NCI-H2227 treated with DMSO at 0.1 percent for 48 hours (cell line): ENCODE data around the gene PPTC7.
"Not testable (repeated sequence)": the region's sequence is repeated elsewhere in the genome, so short reads cannot be mapped to it uniquely, and the experiment has no call there.

Source experiments
- DNase-seq: peaks from one replicate; lab custom pipeline; 2025; lab: John Stamatoyannopoulos, UW

Gene PPTC7

GRCh38 chr12:110536834-110537604 is 46.1 kb downstream of the PPTC7 start:
- no peak for DNase-seq

- no peak for DNase-seq
Measured at GRCh38 chr12:110534811-110535210, 48.3 kb downstream of the PPTC7 start.

- DNase-seq: no peak
Measured at GRCh38 chr12:110533607-110534006, 49.5 kb downstream of the PPTC7 start.

GRCh38 chr12:110532644-110533043 is 50.5 kb downstream of the PPTC7 start:
- DNase-seq: no peak

- no peak for DNase-seq
Measured at GRCh38 chr12:110531741-110532333, 51.3 kb downstream of the PPTC7 start.

- no peak for DNase-seq
Measured at GRCh38 chr12:110530511-110530910, 52.6 kb downstream of the PPTC7 start.

- DNase-seq: no peak
Measured at GRCh38 chr12:110528277-110528839, 54.8 kb downstream of the PPTC7 start.

GRCh38 chr12:110520876-110521712 is 62.0 kb downstream of the PPTC7 start:
- not testable (repeated sequence) for DNase-seq

GRCh38 chr12:110518014-110518413 is 65.1 kb downstream of the PPTC7 start:
- DNase-seq: not testable (repeated sequence)

GRCh38 chr12:110516995-110517394 is 66.1 kb downstream of the PPTC7 start:
- no peak for DNase-seq

GRCh38 chr12:110514363-110514762 is 68.8 kb downstream of the PPTC7 start:
- no peak for DNase-seq

GRCh38 chr12:110513842-110514241 is 69.3 kb downstream of the PPTC7 start:
- DNase-seq: no peak

- no peak for DNase-seq
Measured at GRCh38 chr12:110508071-110508586, 75.0 kb downstream of the PPTC7 start.

- no peak for DNase-seq
Measured at GRCh38 chr12:110505332-110505731, 77.8 kb downstream of the PPTC7 start.

GRCh38 chr12:110503432-110503831 is 79.7 kb downstream of the PPTC7 start:
- no peak for DNase-seq

- DNase-seq: peak; percentile 98
Measured at GRCh38 chr12:110501752-110502738, 81.1 kb downstream of the PPTC7 start, which contains the start of the genes RAD9B and VPS29. Gene RAD9B, plus strand, starts transcription at chr12:110502331. Its CDS starts 7 bp downstream, at chr12:110502338. Gene VPS29, minus strand, starts transcription at chr12:110502111. Its CDS starts 60 bp downstream, at chr12:110502051.

- DNase-seq: peak; percentile 31
Measured at GRCh38 chr12:110501399-110501751, 81.7 kb downstream of the PPTC7 start.

- no peak for DNase-seq
Measured at GRCh38 chr12:110498984-110499706, 84.0 kb downstream of the PPTC7 start.
